Lung (tissue), 12 donors: ENCODE results near the gene FCRL3. TPM values are rescaled to one million over a fixed set of nuclear protein-coding genes. Genes with fewer than 3 reads are reported as not detected.

ENCODE experiments used
- ATAC-seq: fragments of 200-7000 bp; cut with Tn5 transposase; one replicate; pipeline ENCODE4 v1.9.1; 2020; ENCODE audit warnings: moderate number of reproducible peaks; ENCODE audit not compliant: insufficient read depth, low FRiP score
- DNase-seq, 3 donors: peaks; one replicate each; pipeline ENCODE4 v3.0.0-alpha.2; 2013 to 2017
- H3K27ac ChIP-seq, 2 donors: one replicate each; pipeline ENCODE4 v1.5.1; 2013; ENCODE audit warnings: mild to moderate bottlenecking in 2 of 2, moderate library complexity in 2 of 2, control low read depth in 1 of 2, inconsistent platforms in 1 of 2, low read depth in 1 of 2, low read length in 1 of 2
- H3K27me3 ChIP-seq, 3 donors: one replicate each; pipeline ENCODE4 v1.5.1; 2013; ENCODE audit warnings: low read length in 2 of 3; ENCODE audit not compliant: control insufficient read depth in 3 of 3, insufficient read depth in 3 of 3
- H3K36me3 ChIP-seq, 4 donors: one replicate each; pipeline ENCODE4 v1.5.1; 2013; ENCODE audit warnings: low read length in 4 of 4, mild to moderate bottlenecking in 1 of 4, moderate library complexity in 1 of 4; ENCODE audit not compliant: control insufficient read depth in 4 of 4, insufficient read depth in 4 of 4
- H3K4me1 ChIP-seq, 5 donors: one replicate each; pipeline ENCODE4 v1.5.1; 2013; ENCODE audit warnings: low read length in 5 of 5, mild to moderate bottlenecking in 2 of 5, moderate library complexity in 1 of 5; ENCODE audit not compliant: control insufficient read depth in 5 of 5, insufficient read depth in 5 of 5
- H3K4me3 ChIP-seq: one replicate; pipeline ENCODE4 v1.5.1; 2013; ENCODE audit warnings: mild to moderate bottlenecking, control low read depth, moderate library complexity
- H3K9ac ChIP-seq, 2 donors: one replicate each; pipeline ENCODE4 v1.5.1; 2013; ENCODE audit warnings: low read length in 2 of 2, control low read depth in 1 of 2; ENCODE audit not compliant: insufficient read depth in 1 of 2
- H3K9me3 ChIP-seq, 4 donors: one replicate each; pipeline ENCODE4 v1.5.1; 2013; ENCODE audit warnings: low read length in 3 of 4, mild to moderate bottlenecking in 1 of 4, moderate library complexity in 1 of 4; ENCODE audit not compliant: control insufficient read depth in 4 of 4, insufficient read depth in 3 of 4
- CTCF ChIP-seq: IDR thresholded peaks from 2 replicates; pipeline ENCODE4 v1.5.1; 2012; ENCODE audit warnings: mild to moderate bottlenecking; ENCODE audit errors: control extremely low read depth, extremely low read depth
- WGBS, 2 donors: extraction: QIAGEN DNeasy Blood & Tissue Kit; methylation state at CpG; one replicate each; pipeline ENCODE4 v1.1.7; 2013; 5-methylcytosine and 5-hydroxymethylcytosine counted together
- polyA plus RNA-seq, 2 donors: library from polyadenylated mRNA; stranded (reverse); fragments of 200-250 nt; gene quantifications; one replicate each; pipeline ENCODE4 v1.2.1, GENCODE V29; 2013
- total RNA-seq, 2 donors: library from RNA; depleted of rRNA in 1 of 2; stranded (reverse); fragments of >200 nt in 1 of 2; gene quantifications; one replicate each; pipeline ENCODE4 v1.2.1, GENCODE V29; 2014 to 2021
- donor health status: control.
- donor health status: control.
- donor health status: Bipolar disorder and iron deficiency.
- donor health status: healthy.
- donor health status: DM: yes; HTN: yes; CAD: no.

FCRL3 gene
- total and polyA plus RNA-seq, 4 donors: 0.30 to 1.5 (median 0.72) TPM

GRCh38 chr1:157646144-157646543 is 54.4 kb downstream of the FCRL3 start:
- H3K36me3 ChIP-seq: no peaks in the 10 kb centered on the region
- H3K9ac ChIP-seq: no peak overlapping the region
- H3K9me3 ChIP-seq: no peaks in the 10 kb centered on the region
- no peaks in the 10 kb centered on the region for H3K4me1 ChIP-seq
- ATAC-seq (no peak), DNase-seq (no peak)
- no peak for TF ChIP-seq CTCF
- H3K27me3 ChIP-seq: no peaks in the 10 kb centered on the region
- no peak overlapping the region for H3K4me3 ChIP-seq
- no peak overlapping the region for H3K27ac ChIP-seq

- no peaks in the 10 kb centered on the region for H3K36me3 ChIP-seq
- no peaks in the 10 kb centered on the region for H3K9me3 ChIP-seq
- no peak overlapping the region for H3K9ac ChIP-seq
- 46 to 51% methylated on average over 2 of the region's 2 CpGs for WGBS, 2 donors
- no peaks in the 10 kb centered on the region for H3K4me1 ChIP-seq
- TF ChIP-seq CTCF: no peak
- no peak for ATAC-seq
- no peak overlapping the region for H3K4me3 ChIP-seq
- no peaks in the 10 kb centered on the region for H3K27me3 ChIP-seq
- DNase-seq: no peak
- H3K27ac ChIP-seq: no peak overlapping the region
These were observed 59.4 kb downstream of the FCRL3 start for GRCh38 chr1:157641177-157641576.

- Histone ChIP-seq H3K4me3 (no peak overlapping the region), H3K36me3 (no peaks in the 10 kb centered on the region), H3K9me3 (no peaks in the 10 kb centered on the region), H3K4me1 (no peaks in the 10 kb centered on the region), H3K9ac (no peak overlapping the region), H3K27me3 (no peaks in the 10 kb centered on the region), H3K27ac (no peak overlapping the region)
- no peak for TF ChIP-seq CTCF
- DNase-seq: no peak
- 49 to 55% methylated on average over 4 of the region's 4 CpGs for WGBS, 2 donors
- no peak for ATAC-seq
These were observed 60.8 kb downstream of the FCRL3 start for GRCh38 chr1:157639800-157640199.

- 83 to 93% methylated on average over 1 of the region's 1 CpG for WGBS, 2 donors
- DNase-seq (no peak), ATAC-seq (no peak)
- H3K4me3 ChIP-seq: no peak overlapping the region
- no peaks in the 10 kb centered on the region for H3K36me3 ChIP-seq
- no peak overlapping the region for H3K9ac ChIP-seq
- H3K27me3 ChIP-seq: no peaks in the 10 kb centered on the region
- TF ChIP-seq CTCF: no peak
- peaks cover 0 to 6% (median 0%) of the 10 kb centered on the region in 4 donors for H3K9me3 ChIP-seq
- no peaks in the 10 kb centered on the region for H3K4me1 ChIP-seq
- no peak overlapping the region for H3K27ac ChIP-seq
These were observed 71.8 kb downstream of the FCRL3 start for GRCh38 chr1:157628773-157629172.
